Esophagus (tissue), 2 donors: ENCODE data around the gene PPP1R9B. TPM values are rescaled to one million over a fixed set of nuclear protein-coding genes. Genes with fewer than 3 reads are reported as not detected.
A peak's percentile ranks its signal among the peaks of the same experiment; 100 is the strongest.

Source experiments
- H3K27ac ChIP-seq, 2 donors: one replicate each; pipeline ENCODE4 v1.5.1; 2013; ENCODE audit warnings: low read depth in 2 of 2, mild to moderate bottlenecking in 2 of 2, inconsistent platforms in 1 of 2, low read length in 1 of 2, moderate library complexity in 1 of 2
- H3K27me3 ChIP-seq, 2 donors: one replicate each; pipeline ENCODE4 v1.6.1; 2013; ENCODE audit warnings: low read length in 2 of 2, control low read depth in 1 of 2, mild to moderate bottlenecking in 1 of 2; ENCODE audit not compliant: insufficient read depth in 2 of 2, control insufficient read depth in 1 of 2
- H3K36me3 ChIP-seq, 2 donors: one replicate each; pipeline ENCODE4 v1.6.1; 2013; ENCODE audit warnings: low read length in 1 of 2; ENCODE audit not compliant: control insufficient read depth in 2 of 2, insufficient read depth in 2 of 2
- H3K4me1 ChIP-seq, 2 donors: one replicate each; pipeline ENCODE4 v1.6.1; 2013; ENCODE audit warnings: low read length in 1 of 2; ENCODE audit not compliant: control insufficient read depth in 2 of 2, insufficient read depth in 2 of 2
- H3K4me3 ChIP-seq, 2 donors: one replicate each; pipeline ENCODE4 v1.5.1; 2013; ENCODE audit warnings: low read length in 2 of 2, mild to moderate bottlenecking in 2 of 2, low read depth in 1 of 2, moderate library complexity in 1 of 2
- H3K9me3 ChIP-seq, 2 donors: one replicate each; pipeline ENCODE4 v1.6.1; 2013; ENCODE audit warnings: mild to moderate bottlenecking in 2 of 2, low read depth in 1 of 2, low read length in 1 of 2, moderate library complexity in 1 of 2; ENCODE audit not compliant: control insufficient read depth in 2 of 2, insufficient read depth in 1 of 2
- WGBS, 2 donors: extraction: QIAGEN DNeasy Blood & Tissue Kit; methylation state at CpG; one replicate each; pipeline ENCODE4 v1.1.7; 2013; 5-methylcytosine and 5-hydroxymethylcytosine counted together
- polyA plus RNA-seq, 2 donors: library from polyadenylated mRNA; stranded (reverse); fragments of 200-250 nt; gene quantifications; one replicate each; pipeline ENCODE4 v1.2.3, GENCODE V29; 2013
- donor health status: healthy with polysubstance abuse.
- donor health status: Bipolar disorder and iron deficiency.

Gene PPP1R9B
- polyA plus RNA-seq, 2 donors, result 15.4 to 31.3 TPM

DNA sequence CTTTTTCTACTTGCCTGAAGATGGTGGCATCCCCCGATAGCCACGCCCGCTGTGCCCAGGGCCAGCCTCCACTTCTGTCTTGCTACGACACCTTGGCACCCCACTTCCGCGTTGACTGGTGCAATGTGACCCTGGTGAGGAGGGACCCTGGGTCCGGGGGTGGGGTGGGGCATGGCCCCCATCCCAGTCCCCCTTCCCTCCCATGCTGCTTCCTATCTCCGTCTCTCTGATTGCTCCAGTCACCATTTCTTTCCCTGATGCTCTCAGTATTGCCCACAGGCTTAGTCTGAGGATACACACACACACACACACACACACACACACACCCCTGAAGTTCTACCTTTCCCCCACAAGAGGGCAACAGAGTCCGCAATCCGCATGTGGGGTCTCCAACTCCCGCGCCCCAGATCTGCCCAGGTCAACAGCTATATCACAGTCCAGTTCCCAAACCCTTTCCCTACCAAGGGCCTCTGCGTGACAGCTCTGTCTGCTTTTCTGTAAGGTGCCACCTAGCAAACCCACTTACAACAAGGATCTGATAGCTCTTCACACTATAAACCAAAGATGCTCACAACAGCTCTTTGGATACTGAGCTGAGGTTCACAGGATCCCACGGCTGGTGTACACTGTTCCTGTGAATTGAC, 18.8 kb upstream of the PPP1R9B start:
- H3K4me3 ChIP-seq, result no peak overlapping the region
- no peaks in the 10 kb centered on the region for H3K36me3 ChIP-seq
- H3K4me1 ChIP-seq, result peaks cover 3 to 5% of the 10 kb centered on the region in 2 donors
- H3K9me3 ChIP-seq, result no peaks in the 10 kb centered on the region
- H3K27me3 ChIP-seq, result no peaks in the 10 kb centered on the region
- no peak overlapping the region for H3K27ac ChIP-seq
- WGBS, 2 donors, result 19 to 22% methylated on average over 14 of the region's 14 CpGs

DNA sequence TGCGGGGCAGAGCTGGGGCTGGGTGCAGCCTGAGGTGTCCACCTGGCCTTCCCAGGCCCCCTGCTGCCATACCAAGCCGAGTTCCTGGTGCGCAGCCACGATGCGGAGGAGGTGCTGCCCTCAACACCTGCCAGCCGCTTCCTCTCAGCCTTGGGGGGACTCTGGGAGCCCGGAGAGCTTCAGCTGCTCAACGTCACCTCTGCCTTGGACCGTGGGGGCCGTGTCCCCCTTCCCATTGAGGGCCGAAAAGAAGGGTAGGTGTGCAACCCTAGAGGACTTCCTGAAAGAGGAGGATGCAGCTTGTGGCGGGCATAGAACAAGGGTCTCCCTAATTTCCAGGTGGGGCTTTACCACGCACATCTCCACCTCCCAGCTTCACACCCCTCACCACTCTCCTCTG, 17.8 kb upstream of the PPP1R9B start:
- Histone ChIP-seq H3K4me3 (no peak overlapping the region), H3K27me3 (no peaks in the 10 kb centered on the region), H3K4me1 (peaks cover 3 to 5% of the 10 kb centered on the region in 2 donors), H3K27ac (no peak overlapping the region), H3K36me3 (no peaks in the 10 kb centered on the region), H3K9me3 (no peaks in the 10 kb centered on the region)
- WGBS, 2 donors, result 77 to 82% methylated on average over 9 to 13 of the region's 13 CpGs

DNA sequence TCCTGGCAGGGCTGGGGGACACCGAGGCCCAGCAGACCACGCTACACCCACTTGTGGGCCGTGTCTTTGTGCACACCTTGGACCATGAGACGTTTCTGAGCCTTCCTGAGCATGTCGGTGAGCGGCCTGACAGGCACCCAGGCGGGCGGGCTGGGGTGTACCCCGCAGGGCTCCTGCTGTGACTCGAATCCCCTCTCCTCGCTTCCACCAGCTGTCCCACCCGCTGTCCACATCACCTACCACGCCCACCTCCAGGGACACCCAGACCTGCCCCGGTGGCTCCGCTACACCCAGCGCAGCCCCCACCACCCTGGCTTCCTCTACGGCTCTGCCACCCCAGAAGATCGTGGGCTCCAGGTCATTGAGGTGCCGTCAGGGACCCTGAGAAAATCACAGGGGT, 16.9 kb upstream of the PPP1R9B start:
- Histone ChIP-seq H3K4me3 (no peak overlapping the region), H3K27me3 (no peaks in the 10 kb centered on the region), H3K4me1 (peaks cover 3 to 5% of the 10 kb centered on the region in 2 donors), H3K36me3 (no peaks in the 10 kb centered on the region), H3K9me3 (no peaks in the 10 kb centered on the region), H3K27ac (no peak overlapping the region)
- 87 to 88% methylated on average over 19 of the region's 19 CpGs for WGBS, 2 donors

DNA sequence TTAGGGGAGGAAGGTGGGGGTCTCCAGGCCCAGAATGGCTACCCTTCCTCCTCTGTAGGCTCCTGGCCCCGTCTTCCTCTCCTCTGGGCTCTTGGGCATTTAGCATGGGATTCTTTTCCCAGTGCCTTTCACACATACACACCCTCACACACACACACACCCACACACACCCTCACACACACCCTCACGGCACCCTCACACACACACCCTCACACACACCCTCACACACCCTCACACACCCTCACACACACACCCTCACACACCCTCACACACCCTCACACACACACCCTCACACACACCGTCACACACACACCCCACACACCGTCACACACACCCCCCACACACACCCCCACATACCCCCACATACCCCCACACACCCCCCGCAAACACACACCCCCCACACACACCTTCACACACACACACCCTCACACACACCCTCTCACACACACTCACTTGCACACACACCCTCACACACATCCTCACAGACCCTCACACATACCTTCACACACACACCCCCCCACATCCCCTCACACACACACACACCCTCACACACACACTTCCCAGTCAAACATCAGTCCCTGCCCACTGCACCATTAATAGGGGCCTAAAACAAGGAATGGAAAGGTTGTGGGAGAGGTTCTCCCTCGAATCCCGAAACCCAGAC, 16.2 kb upstream of the PPP1R9B start:
- Histone ChIP-seq H3K4me1 (peaks cover 5 to 6% of the 10 kb centered on the region in 2 donors), H3K27me3 (no peaks in the 10 kb centered on the region), H3K27ac (peak overlapping the region; percentile 57 to 70), H3K9me3 (no peaks in the 10 kb centered on the region), H3K4me3 (peak overlapping the region in 1 of 2 donors; percentile 8), H3K36me3 (no peaks in the 10 kb centered on the region)
- 57 to 70% methylated on average over 7 of the region's 7 CpGs for WGBS, 2 donors

DNA sequence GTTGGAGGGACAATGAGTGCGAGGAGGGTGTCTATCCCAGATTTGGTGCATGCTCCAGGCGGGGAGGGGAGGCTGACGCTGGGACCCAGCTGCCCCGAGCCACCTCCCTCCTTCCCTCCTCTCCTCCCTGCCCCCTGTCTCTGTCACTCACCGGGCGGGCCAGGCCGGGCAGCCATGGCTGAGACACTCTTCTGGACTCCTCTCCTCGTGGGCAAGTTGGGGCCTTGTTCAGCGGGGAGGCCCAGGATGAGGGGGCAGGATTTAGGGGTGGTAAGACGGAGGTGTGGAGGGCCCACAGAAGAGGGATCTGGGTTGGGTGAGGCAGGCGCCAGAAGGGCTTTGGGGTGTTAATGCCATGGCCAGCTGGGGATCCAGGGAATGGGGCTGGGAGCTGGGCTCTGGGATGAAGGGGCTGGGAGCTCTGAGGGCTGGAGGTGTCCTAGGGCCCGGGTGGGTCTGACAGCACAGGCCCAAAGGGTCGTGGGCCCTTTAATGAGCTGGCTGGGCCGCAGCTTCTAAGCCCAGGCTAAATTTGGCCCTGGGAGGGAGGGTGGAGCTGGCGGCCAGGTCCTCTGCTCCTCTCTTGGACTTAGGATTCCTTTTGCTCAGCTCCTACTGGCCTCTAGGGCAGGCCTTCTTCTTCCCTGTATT, 15.5 kb upstream of the PPP1R9B start, which contains the start of gene SGCA:
SGCA (plus strand) TSS at position 139 of the 651 bp plus-strand sequence; CDS start at position 175, 36 bp downstream.
- Histone ChIP-seq H3K36me3 (no peaks in the 10 kb centered on the region), H3K27ac (peak within 1 kb of the TSS; percentile 65 to 70), H3K27me3 (no peaks in the 10 kb centered on the region), H3K9me3 (no peaks in the 10 kb centered on the region), H3K4me1 (peaks cover 5 to 6% of the 10 kb centered on the region in 2 donors), H3K4me3 (peak within 1 kb of the TSS in 1 of 2 donors; percentile 21)
- 60% methylated on average over 15 of the region's 15 CpGs for WGBS, 2 donors

DNA sequence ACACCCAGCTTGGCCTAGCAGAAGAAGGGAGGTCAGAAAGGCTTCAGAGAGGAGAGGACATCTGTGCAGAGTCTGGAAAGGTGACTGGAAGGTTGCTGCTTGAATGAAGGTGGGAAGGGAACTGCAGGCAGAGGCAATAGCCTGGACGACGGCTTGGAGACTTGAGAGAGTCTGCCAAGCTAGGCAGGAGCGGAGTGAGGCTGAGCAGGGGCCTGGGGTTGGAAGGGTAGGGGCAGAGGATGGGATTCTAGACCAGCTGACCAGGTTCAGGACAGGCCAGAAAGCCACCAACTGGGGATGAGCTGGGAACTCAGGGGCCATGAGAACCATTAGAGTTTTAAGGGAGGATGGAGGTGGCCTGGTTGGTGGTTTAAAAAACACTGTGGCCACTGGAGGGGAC, 15.0 kb upstream of the PPP1R9B start:
- Histone ChIP-seq H3K27ac (peak overlapping the region; percentile 65 to 70), H3K27me3 (no peaks in the 10 kb centered on the region), H3K4me1 (peaks cover 5 to 6% of the 10 kb centered on the region in 2 donors), H3K9me3 (no peaks in the 10 kb centered on the region), H3K36me3 (no peaks in the 10 kb centered on the region), H3K4me3 (no peak overlapping the region)
- 72 to 84% methylated on average over 3 of the region's 3 CpGs for WGBS, 2 donors

DNA sequence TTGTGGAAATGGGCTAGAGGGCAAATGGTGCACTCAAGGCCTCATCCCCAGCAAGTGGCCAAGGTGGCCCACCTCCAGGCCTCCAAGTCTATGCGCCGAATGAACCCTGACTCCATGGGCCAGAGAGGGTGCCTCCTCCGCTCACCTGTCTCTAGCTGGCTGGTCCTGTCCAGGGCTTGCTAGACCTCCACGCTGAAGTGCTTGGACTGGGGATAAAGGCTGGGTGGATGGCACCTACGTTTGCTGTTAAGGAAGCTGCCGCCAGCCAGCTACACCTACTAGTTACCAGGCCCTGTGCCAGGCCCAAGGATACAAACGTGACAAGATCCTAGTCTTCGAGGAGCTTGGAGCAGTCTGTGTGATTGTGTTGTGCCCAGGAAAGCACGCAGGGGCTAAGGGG, 14.6 kb upstream of the PPP1R9B start:
- H3K4me1 ChIP-seq, result peaks cover 5 to 6% of the 10 kb centered on the region in 2 donors
- WGBS, 2 donors, result 72 to 73% methylated on average over 9 of the region's 9 CpGs
- peak overlapping the region in 1 of 2 donors; percentile 56 for H3K27ac ChIP-seq

DNA sequence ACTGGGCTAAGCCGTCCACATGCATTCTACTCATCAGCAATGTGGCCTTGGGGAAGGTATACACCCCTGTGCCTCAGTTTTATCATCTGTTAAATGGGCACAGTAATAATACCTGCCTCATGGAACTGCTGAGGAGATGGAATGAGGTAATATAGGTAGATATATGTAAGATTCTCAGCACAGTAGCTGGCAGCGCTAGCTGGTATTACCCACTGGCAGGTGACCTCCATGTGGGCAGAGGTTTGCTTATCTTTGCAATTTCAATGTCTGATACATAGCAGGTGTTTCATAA, 14.2 kb upstream of the PPP1R9B start:
- Histone ChIP-seq H3K36me3 (no peaks in the 10 kb centered on the region), H3K4me3 (no peak overlapping the region), H3K27ac (no peak overlapping the region), H3K4me1 (peaks cover 5 to 6% of the 10 kb centered on the region in 2 donors), H3K9me3 (no peaks in the 10 kb centered on the region), H3K27me3 (no peaks in the 10 kb centered on the region)
- 89 to 94% methylated on average over 2 of the region's 2 CpGs for WGBS, 2 donors

More for the DNA sequence above, 14.6 kb upstream of the PPP1R9B start:
- Histone ChIP-seq H3K36me3 (no peaks in the 10 kb centered on the region), H3K9me3 (no peaks in the 10 kb centered on the region), H3K27me3 (no peaks in the 10 kb centered on the region), H3K4me3 (no peak overlapping the region)

DNA sequence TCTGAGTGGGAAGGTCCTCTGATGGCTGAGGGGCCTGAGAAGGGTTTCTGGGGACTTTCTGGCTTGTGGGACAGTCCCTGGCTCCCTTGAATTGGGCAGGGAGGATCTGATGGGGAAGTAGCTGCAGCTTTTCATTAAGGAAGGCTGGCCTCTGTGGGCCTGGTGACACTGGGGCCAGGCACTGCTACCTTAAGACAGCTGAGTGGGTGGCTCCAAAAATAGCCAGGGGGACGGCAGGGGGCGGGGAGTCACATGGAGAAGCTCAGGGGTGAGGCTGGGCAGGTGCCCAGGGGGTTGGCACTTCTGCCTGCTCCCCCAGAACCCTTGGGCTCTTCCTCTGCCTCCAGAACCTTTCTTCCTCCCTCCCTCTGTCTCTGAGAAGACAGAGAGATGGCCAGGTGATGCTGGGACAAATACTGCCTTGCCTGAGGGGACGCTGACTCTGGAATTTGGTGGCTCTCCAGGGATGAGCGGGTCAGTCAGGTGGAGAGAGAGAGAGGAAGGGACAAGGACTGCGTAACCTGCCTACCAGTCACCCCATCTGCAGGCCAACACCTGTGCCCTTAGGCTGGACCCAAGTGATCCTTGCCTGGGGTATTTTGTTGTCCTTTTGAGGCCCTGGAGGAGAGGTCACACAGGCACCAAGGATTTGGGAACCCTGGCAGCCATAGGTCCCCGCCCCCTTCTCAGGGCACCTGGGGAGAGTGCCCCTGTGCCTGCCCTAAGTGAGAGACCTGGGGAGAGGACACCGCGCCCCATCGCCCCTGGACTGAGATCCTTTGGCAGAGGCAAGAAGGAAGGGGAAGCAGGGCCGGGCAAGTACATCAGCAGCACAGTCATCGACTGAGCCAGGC, 13.6 kb upstream of the PPP1R9B start:
- Histone ChIP-seq H3K36me3 (no peaks in the 10 kb centered on the region), H3K4me1 (peaks cover 5% of the 10 kb centered on the region in 2 donors), H3K27ac (no peak overlapping the region), H3K9me3 (no peaks in the 10 kb centered on the region), H3K27me3 (no peaks in the 10 kb centered on the region), H3K4me3 (no peak overlapping the region)
- WGBS, 2 donors, result 73 to 75% methylated on average over 11 of the region's 11 CpGs
